ENCODE measurements around the gene RPUSD3. TPM values are rescaled to one million over a fixed set of nuclear protein-coding genes. Genes with fewer than 3 reads are reported as not detected.

Gene RPUSD3
- total and polyA plus RNA-seq, 2 of the 4 experiments (the other 2 are of a cell fraction): 30.3 to 49.4 TPM

DNA sequence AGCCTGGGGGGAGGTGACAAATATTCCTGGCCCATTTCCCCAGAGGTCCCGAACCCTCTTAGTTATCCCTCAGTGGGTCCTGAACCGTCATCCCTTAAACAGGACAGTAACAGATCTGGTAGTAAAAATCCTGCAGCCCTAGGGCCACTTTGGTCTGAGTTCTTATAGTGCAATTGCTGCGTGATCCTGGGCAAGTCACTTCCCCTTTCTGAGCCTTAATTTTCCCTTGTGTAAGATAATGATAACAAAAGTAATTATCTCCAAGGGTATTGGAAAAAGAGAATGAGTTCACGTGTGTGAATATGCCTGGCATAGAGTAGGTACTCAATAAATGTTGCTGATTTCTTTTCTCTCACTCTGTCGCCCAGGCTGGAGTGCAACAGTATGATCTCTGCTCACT lies 43.7 kb upstream of the RPUSD3 start:
- H3K18ac ChIP-seq (ENCODE audit: low read depth, low read length): no peak overlapping the region
- peaks cover 3 to 15% of the 10 kb centered on the region in 2 experiments for H3K79me1 ChIP-seq (ENCODE audit: low read depth in 1 of 2, low read length in 2 of 2)
- TF ChIP-seq, protein P1, sequence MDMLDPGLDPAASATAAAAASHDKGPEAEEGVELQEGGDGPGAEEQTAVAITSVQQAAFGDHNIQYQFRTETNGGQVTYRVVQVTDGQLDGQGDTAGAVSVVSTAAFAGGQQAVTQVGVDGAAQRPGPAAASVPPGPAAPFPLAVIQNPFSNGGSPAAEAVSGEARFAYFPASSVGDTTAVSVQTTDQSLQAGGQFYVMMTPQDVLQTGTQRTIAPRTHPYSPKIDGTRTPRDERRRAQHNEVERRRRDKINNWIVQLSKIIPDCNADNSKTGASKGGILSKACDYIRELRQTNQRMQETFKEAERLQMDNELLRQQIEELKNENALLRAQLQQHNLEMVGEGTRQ (IDR thresholded peaks at IDR 0.05; ENCODE audit: low read depth, low read length): no peak
- no peak for TF ChIP-seq SMC3 (IDR thresholded peaks at IDR 0.05; ENCODE audit: low read depth, low read length)
- no peak for TF ChIP-seq CHD1 (IDR thresholded peaks at IDR 0.05; ENCODE audit: low read depth, low read length)
- TF ChIP-seq, protein P2, sequence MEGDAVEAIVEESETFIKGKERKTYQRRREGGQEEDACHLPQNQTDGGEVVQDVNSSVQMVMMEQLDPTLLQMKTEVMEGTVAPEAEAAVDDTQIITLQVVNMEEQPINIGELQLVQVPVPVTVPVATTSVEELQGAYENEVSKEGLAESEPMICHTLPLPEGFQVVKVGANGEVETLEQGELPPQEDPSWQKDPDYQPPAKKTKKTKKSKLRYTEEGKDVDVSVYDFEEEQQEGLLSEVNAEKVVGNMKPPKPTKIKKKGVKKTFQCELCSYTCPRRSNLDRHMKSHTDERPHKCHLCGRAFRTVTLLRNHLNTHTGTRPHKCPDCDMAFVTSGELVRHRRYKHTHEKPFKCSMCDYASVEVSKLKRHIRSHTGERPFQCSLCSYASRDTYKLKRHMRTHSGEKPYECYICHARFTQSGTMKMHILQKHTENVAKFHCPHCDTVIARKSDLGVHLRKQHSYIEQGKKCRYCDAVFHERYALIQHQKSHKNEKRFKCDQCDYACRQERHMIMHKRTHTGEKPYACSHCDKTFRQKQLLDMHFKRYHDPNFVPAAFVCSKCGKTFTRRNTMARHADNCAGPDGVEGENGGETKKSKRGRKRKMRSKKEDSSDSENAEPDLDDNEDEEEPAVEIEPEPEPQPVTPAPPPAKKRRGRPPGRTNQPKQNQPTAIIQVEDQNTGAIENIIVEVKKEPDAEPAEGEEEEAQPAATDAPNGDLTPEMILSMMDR (conservative IDR thresholded peaks at IDR 0.05; ENCODE audit: low read depth, low read length): no peak
- TF ChIP-seq CEBPB (IDR thresholded peaks at IDR 0.05; ENCODE audit: low read depth, low read length): no peak
- TF ChIP-seq MAZ (IDR thresholded peaks at IDR 0.05; ENCODE audit: borderline replicate concordance, low read depth, low read length): no peak
- TF ChIP-seq RFX5 (IDR thresholded peaks at IDR 0.05; ENCODE audit: low read depth, low read length): no peak
- TF ChIP-seq MAFK (IDR thresholded peaks at IDR 0.05; ENCODE audit: low read depth, low read length): no peak
- no peak for TF ChIP-seq ELK1 (IDR thresholded peaks at IDR 0.05; ENCODE audit: borderline replicate concordance, low read depth, low read length)
- H2AFZ ChIP-seq (replicated peaks; ENCODE audit: low read length, poor library complexity): no peak overlapping the region
- POLR2A ChIA-PET (ENCODE audit: unreplicated experiment): no interaction called here
- no peak overlapping the region for H2BK20ac ChIP-seq (ENCODE audit: low read depth, low read length)
- no peaks in the 10 kb centered on the region for H3K9me3 ChIP-seq (ENCODE audit: control insufficient read depth, insufficient read depth, low read length)
- BruUV-seq (replicated peaks): no TSS peak
- no peak overlapping the region for H2AK9ac ChIP-seq (replicated peaks; ENCODE audit: low read depth, low read length, poor library complexity)
- no peak overlapping the region for H3K4ac ChIP-seq (ENCODE audit: low read depth, low read length)
- H3K9ac ChIP-seq (ENCODE audit: low read depth, low read length): no peak overlapping the region
- intact Hi-C loops (cut with micrococcal nuclease) (no loop called here), dilution Hi-C loops (cut with HindIII; ENCODE audit: low sequenced_read_pairs, unreplicated experiment) (no loop called here), in situ Hi-C loops (cut with MboI; ENCODE audit: low sequenced_read_pairs) (no loop called here)
- no peak overlapping the region for H3K4me3 ChIP-seq (ENCODE audit: insufficient read depth, low read depth, low read length)
- no peak overlapping the region for H3K23ac ChIP-seq (ENCODE audit: low read depth, low read length)
- no peak overlapping the region for H4K5ac ChIP-seq (ENCODE audit: low read depth, low read length)
- H3K27ac ChIP-seq (ENCODE audit: insufficient read depth, low read length): no peak overlapping the region
- no peak overlapping the region for H4K91ac ChIP-seq (ENCODE audit: insufficient read depth, low read depth, low read length)
- no peak overlapping the region for H3K14ac ChIP-seq (replicated peaks; ENCODE audit: low read depth, low read length)
- no peaks in the 10 kb centered on the region; the same call in 1 of the 2 replicates for H4K20me1 ChIP-seq (ENCODE audit: insufficient read depth, low read length)
- H3K56ac ChIP-seq (ENCODE audit: extremely low read depth, insufficient read depth, low read length): no peak overlapping the region
- no peak overlapping the region for H2AK5ac ChIP-seq (ENCODE audit: low read depth, low read length)
- H3K27me3 ChIP-seq (ENCODE audit: control insufficient read depth, insufficient read depth, low read length): no peaks in the 10 kb centered on the region
- no peaks in the 10 kb centered on the region for H3K9me1 ChIP-seq (ENCODE audit: insufficient read depth, low read length)
- CTCF ChIA-PET: no interaction called here
- ATAC-seq (ENCODE audit: low read depth): no peak
- no peak overlapping the region for H3K4me2 ChIP-seq (ENCODE audit: low read depth, low read length)
- H4K8ac ChIP-seq (ENCODE audit: low read depth in 2 of 2, low read length in 2 of 2): no peak overlapping the region
- DNase-seq: no peak
- WGBS, 2 experiments (ENCODE audit: extremely low coverage in 2 of 2, insufficient read length in 1 of 2): 60% methylated on average over 1 of the region's 5 CpGs; no CpG with 5 or more reads in 1 of the 2 experiments
- H2BK5ac ChIP-seq (ENCODE audit: low read depth, low read length, poor library complexity, severe bottlenecking): no peak overlapping the region
- peaks cover 6% of the 10 kb centered on the region for H3K4me1 ChIP-seq (ENCODE audit: control insufficient read depth, insufficient read depth, low read length)
- H3K36me3 ChIP-seq (ENCODE audit: control insufficient read depth, insufficient read depth, low read length): peaks cover 2% of the 10 kb centered on the region; the same call in 1 of the 2 replicates
- H2BK120ac ChIP-seq (ENCODE audit: low read depth, low read length): no peak overlapping the region
- no peak overlapping the region for H2BK15ac ChIP-seq (ENCODE audit: low read depth, low read length)
